Activated CD8-positive, alpha-beta memory T cell treated with anti-CD3 and anti-CD28 coated beads, Interleukin-2, amount 50 U/mL, for 48 hours (primary cell): ENCODE results near the gene SLC45A2.
"Not testable (repeated sequence)": the region's sequence is repeated elsewhere in the genome, so short reads cannot be mapped to it uniquely, and the experiment has no call there.

ENCODE experiments used
- DNase-seq: peaks from one replicate; pipeline ENCODE4 v3.0.0-alpha.2; 2020

Gene SLC45A2

DNA sequence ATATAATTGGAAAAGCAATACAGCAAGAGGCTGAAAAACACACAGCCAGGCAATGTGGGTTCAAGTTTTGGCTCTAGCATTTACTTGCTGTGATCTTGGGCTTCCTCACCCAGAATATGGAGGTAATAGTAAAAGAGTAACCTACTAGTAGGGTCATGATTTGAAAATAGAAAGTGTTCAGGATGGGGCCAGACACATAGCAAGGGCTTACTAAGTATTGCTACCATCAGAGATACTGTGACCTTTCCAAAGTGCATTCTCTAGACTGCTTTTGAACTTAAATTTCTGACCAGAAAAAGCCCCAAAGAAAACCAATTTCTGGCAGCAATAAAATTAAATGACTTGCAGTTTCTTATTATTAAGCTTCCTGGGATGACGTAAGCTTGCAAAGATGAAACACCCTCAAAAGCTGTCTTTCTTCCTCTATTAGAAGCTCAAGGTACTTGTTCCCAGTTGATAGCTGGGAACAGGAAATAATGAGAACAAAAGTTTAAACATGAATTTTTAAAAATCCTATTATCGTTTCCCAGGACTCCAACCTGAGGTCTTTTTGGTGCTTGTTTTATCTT lies 20.3 kb downstream of the SLC45A2 start:
- no peak for DNase-seq

DNA sequence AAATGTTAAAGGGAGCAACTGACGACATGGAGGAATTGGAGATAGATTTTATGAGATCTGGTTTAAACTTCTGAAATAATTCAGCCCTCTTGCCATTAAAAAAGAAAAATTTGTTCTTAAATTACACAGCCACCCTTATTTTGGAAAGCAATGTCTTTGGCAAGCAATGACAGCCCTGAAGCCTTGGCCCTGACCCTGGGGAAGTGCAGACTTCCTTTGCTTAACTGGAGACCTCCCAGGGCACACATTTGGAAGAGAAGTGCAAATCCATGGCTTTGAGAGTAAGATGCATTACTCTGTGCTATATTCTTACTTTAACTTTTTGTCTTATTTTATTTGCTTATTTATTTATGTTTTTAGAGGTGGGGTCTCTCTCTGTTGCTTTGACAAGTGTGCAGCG lies 26.3 kb downstream of the SLC45A2 start:
- no peak for DNase-seq

DNA sequence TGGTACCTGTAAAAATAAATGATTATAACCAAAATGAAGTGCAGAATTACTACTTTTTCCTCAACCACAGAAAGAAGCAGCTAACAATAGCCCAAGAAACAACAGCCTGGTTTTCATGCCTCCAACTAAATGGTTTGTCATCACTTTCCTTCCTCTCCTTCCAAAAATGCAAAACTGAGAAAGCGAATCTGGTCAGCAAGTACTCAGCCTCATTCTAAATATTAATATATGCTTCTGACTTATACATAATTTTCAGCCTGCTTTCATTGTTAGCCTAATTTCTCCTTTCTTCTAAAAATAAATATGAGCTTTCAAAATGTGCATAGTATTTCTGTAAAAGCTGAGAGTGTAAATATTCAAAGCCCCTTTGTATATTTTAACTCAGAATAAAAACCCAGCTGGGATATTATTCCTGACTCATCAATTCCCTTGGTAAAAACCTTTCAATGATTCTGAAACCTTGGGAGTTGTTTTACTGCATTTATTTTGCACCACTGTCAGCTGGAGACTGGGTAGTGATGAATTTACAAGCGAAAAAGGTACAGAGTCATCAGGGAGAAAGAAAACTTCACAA lies 26.8 kb downstream of the SLC45A2 start:
- no peak for DNase-seq

GRCh38 chr5:33952175-33952574 lies 32.3 kb downstream of the SLC45A2 start:
- DNase-seq: not testable (repeated sequence)

DNA sequence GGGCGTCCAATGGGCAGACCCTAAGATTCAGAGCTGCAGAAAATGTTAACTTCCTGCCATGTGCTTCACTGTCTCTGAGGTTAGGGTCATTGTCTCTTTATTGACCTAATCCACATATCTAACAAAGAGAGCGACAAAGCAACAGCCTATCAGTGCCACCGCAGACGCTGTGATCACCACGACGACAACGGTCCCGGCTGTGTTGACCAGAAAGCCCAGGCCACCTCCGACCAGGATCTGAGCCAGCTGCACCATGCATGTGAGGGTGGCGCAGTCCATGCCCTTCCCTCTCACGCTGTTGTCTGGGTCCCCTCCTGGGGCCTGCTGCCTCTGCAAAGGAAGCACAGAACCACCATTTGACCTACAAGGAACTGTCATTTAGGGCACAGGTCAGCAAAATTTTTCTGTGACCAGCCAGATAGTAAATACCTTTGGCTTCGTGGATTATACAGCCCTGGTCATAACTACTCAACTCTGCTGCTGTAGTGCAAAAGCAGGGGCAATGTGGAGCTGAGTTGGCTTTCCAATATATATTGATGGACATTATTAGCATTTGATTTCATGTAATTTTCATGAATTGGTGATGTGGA lies 39.9 kb downstream of the SLC45A2 start:
- DNase-seq: no peak

DNA sequence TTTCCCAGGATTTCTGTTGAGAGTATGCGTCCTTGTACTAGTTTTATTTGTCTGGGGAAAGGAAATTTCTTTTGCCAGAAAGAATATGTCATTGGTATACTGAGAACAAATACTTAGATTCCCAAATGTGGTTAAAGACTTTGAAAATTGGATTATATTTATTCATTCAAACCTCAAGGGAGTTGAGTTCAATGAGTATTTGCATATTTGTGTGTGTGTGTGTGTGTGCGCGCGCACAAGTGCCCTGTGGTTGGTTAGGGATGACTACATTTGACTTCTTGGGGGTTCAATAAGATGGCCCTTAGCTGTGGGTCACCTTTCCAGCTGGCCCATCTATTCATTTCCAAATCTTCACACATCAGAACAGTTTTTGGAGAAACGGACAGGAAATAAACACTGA lies 43.4 kb downstream of the SLC45A2 start:
- DNase-seq: no peak

DNA sequence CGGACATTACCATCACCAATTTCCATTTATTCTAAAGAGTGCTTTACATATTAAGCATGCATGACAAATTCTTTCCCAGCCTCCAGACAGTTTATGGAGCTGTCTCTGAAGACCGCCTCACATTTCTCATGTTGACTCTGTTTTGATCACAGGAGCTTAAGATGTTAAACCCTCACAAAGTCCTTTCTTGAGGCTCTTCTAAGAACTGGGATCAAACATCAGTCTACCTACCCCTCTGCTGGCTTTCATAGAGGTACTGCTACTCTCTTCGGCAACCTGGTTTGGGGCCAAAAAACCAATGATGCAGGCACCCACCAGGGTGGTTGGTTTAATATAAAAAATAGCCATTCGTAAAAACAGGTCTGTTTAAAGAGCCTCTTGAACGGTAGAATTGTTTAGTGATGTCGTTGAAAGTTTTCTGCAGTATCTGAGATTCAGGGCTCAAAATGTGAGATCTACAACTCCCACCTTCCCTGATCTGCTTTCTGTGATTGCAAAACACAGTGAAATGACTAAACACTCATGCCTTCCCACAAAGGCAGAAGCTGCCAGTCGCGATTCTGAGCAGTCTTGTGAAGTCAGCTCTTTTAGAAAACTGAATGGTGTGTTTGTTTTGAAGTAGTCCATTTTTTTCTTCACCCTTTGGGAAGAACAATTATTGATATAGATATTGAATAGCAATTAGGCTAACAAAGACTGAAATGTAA lies 44.8 kb downstream of the SLC45A2 start:
- DNase-seq: no peak

- no peak for DNase-seq
Measured at GRCh38 chr5:33938881-33939280, 45.6 kb downstream of the SLC45A2 start.

- DNase-seq: no peak
Measured at GRCh38 chr5:33938507-33938796, 46.0 kb downstream of the SLC45A2 start.

DNA sequence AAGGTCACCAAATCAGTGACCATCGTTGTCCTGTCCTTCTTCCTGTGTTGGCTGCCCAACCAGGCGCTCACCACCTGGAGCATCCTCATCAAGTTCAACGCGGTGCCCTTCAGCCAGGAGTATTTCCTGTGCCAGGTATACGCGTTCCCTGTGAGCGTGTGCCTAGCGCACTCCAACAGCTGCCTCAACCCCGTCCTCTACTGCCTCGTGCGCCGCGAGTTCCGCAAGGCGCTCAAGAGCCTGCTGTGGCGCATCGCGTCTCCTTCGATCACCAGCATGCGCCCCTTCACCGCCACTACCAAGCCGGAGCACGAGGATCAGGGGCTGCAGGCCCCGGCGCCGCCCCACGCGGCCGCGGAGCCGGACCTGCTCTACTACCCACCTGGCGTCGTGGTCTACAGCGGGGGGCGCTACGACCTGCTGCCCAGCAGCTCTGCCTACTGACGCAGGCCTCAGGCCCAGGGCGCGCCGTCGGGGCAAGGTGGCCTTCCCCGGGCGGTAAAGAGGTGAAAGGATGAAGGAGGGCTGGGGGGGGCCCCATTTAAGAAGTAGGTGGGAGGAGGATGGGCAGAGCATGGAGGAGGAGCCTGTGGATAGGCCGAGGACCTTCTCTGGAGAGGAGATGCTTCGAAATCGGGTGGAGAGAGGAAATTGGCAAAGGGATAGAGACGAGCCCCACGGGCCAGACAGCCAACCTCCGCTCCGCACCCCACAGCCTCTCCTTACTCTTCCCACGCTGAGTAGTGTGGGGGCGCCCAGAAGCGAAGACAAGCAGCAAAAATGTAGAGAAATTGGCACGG lies 46.6 kb downstream of the SLC45A2 start:
- DNase-seq: no peak

- no peak for DNase-seq
Measured at GRCh38 chr5:33937017-33937706, 47.3 kb downstream of the SLC45A2 start.

DNA sequence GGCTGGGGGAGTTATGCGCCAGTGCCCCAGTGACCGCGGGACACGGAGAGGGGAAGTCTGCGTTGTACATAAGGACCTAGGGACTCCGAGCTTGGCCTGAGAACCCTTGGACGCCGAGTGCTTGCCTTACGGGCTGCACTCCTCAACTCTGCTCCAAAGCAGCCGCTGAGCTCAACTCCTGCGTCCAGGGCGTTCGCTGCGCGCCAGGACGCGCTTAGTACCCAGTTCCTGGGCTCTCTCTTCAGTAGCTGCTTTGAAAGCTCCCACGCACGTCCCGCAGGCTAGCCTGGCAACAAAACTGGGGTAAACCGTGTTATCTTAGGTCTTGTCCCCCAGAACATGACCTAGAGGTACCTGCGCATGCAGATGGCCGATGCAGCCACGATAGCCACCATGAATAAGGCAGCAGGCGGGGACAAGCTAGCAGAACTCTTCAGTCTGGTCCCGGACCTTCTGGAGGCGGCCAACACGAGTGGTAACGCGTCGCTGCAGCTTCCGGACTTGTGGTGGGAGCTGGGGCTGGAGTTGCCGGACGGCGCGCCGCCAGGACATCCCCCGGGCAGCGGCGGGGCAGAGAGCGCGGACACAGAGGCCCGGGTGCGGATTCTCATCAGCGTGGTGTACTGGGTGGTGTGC lies 48.0 kb downstream of the SLC45A2 start, which contains the start of gene RXFP3:
RXFP3 (plus strand) TSS at position 6 of the 636 bp plus-strand sequence; CDS start at position 361, 355 bp downstream.
- no peak for DNase-seq

DNA sequence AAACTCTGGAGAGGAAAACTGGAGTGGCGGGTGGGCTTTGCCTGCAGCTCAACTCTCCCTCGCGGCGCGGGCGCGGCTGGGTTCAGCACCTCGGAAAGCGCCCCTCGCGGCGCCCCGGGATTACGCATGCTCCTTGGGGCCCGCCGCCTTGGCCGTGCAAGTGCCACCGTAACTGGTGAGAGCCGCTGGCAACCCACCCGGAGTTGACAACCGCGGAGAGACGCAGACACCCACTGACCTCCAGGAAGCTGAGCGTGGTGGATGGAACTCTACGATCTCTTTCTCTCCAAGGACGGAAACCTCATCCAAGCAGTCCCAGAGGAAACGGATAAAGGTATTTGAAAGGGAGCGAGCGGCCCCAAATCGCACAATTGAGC lies 48.5 kb downstream of the SLC45A2 start:
- DNase-seq: peak; percentile 82

- no peak for DNase-seq
Measured at GRCh38 chr5:33934176-33934575, 50.3 kb downstream of the SLC45A2 start.

- DNase-seq: no peak
Measured at GRCh38 chr5:33933723-33934169, 50.7 kb downstream of the SLC45A2 start.

- no peak for DNase-seq
Measured at GRCh38 chr5:33931136-33931535, 53.4 kb downstream of the SLC45A2 start.

DNA sequence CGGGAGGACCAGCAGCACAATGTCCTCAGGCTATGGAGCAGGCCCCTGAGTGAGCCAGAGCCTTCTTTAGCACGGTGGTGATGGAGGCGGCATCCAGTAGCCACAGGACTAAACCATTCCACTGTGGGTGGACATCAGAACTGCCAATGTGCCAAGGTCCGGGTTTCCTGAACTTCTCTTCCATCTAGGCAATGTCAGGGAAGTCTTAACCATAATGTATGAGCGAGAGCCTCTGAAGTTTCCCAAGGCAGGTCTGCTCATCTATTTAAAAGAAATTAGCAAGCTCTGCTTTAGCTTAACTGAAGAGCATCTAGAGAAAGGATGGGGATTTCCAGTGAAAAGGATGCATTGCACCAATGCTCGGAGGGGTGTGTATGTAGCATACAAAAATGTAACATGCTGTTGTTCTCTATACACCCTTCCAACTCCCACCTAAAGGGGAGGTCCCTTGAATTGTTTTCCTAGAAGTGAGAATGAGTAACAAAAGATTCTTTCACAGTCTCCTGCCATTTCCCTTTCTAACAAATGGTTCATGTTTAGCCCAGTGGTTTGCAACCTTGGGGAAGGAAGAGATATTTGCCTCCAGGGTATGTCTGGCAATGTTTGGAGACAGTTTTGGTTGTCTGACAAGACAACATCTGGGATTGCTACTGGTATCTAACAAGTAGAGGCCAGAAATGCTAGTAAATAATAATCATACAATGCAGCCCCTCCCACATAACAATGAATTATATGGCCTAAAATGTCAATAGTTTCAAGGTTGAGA lies 54.4 kb downstream of the SLC45A2 start:
- no peak for DNase-seq

- no peak for DNase-seq
Measured at GRCh38 chr5:33928283-33928682, 56.2 kb downstream of the SLC45A2 start.

- DNase-seq: no peak
Measured at GRCh38 chr5:33927685-33928084, 56.8 kb downstream of the SLC45A2 start.

GRCh38 chr5:33925278-33925677 lies 59.2 kb downstream of the SLC45A2 start:
- DNase-seq: no peak

- DNase-seq: no peak
Measured at GRCh38 chr5:33921002-33921401, 63.5 kb downstream of the SLC45A2 start.
